ENCODE measurements around the gene GPATCH8. TPM values are rescaled to one million over a fixed set of nuclear protein-coding genes. Genes with fewer than 3 reads are reported as not detected.

Gene GPATCH8
- polyA plus RNA-seq, 3 donors, result 37.9 to 62.8 (median 59.8) TPM

- DNase-seq, result no peak
Observed at GRCh38 chr17:44466339-44466738, 36.9 kb downstream of the GPATCH8 start.

GRCh38 chr17:44465897-44466296 lies 37.3 kb downstream of the GPATCH8 start:
- no peak for DNase-seq

GRCh38 chr17:44465276-44465675 lies 37.9 kb downstream of the GPATCH8 start:
- no peak for DNase-seq

- DNase-seq, result no peak
Observed at GRCh38 chr17:44464037-44464436, 39.2 kb downstream of the GPATCH8 start.

GRCh38 chr17:44451832-44452231 lies 51.4 kb downstream of the GPATCH8 start:
- no peak for DNase-seq

- no peak for DNase-seq
Observed at GRCh38 chr17:44451016-44451627, 52.1 kb downstream of the GPATCH8 start.

- DNase-seq, result no peak
Observed at GRCh38 chr17:44448412-44448811, 54.8 kb downstream of the GPATCH8 start.

- no peak for DNase-seq
Observed at GRCh38 chr17:44444735-44445105, 58.5 kb downstream of the GPATCH8 start.

- no peak for DNase-seq
Observed at GRCh38 chr17:44442806-44443205, 60.4 kb downstream of the GPATCH8 start.

- DNase-seq, result no peak
Observed at GRCh38 chr17:44439168-44439567, 64.0 kb downstream of the GPATCH8 start.

GRCh38 chr17:44438636-44439035 lies 64.6 kb downstream of the GPATCH8 start:
- DNase-seq, result no peak

- no peak for DNase-seq
Observed at GRCh38 chr17:44436336-44436735, 66.9 kb downstream of the GPATCH8 start.

GRCh38 chr17:44432254-44433157 lies 70.7 kb downstream of the GPATCH8 start:
- DNase-seq, result no peak

- no peak for DNase-seq
Observed at GRCh38 chr17:44424828-44425461, 78.3 kb downstream of the GPATCH8 start.

- no peak for DNase-seq
Observed at GRCh38 chr17:44417553-44417952, 85.7 kb downstream of the GPATCH8 start.

- no peak for DNase-seq
Observed at GRCh38 chr17:44416558-44417289, 86.5 kb downstream of the GPATCH8 start.

- no peak for DNase-seq
Observed at GRCh38 chr17:44414394-44415155, 88.6 kb downstream of the GPATCH8 start.

- no peak for DNase-seq
Observed at GRCh38 chr17:44409309-44410028, 93.7 kb downstream of the GPATCH8 start.

- no peak for DNase-seq
Observed at GRCh38 chr17:44408786-44409185, 94.4 kb downstream of the GPATCH8 start.

- no peak for DNase-seq
Observed at GRCh38 chr17:44402564-44403172, 100.5 kb downstream of the GPATCH8 start.
